GM21529 (cell line): Measurements from ENCODE around the gene NCAPG.

Source experiments
- ATAC-seq: cut with Tn5 transposase; IDR thresholded peaks from one replicate; pipeline ENCODE4 v1.9.1; 2021; ENCODE audit not compliant: unreplicated experiment

Gene NCAPG

DNA sequence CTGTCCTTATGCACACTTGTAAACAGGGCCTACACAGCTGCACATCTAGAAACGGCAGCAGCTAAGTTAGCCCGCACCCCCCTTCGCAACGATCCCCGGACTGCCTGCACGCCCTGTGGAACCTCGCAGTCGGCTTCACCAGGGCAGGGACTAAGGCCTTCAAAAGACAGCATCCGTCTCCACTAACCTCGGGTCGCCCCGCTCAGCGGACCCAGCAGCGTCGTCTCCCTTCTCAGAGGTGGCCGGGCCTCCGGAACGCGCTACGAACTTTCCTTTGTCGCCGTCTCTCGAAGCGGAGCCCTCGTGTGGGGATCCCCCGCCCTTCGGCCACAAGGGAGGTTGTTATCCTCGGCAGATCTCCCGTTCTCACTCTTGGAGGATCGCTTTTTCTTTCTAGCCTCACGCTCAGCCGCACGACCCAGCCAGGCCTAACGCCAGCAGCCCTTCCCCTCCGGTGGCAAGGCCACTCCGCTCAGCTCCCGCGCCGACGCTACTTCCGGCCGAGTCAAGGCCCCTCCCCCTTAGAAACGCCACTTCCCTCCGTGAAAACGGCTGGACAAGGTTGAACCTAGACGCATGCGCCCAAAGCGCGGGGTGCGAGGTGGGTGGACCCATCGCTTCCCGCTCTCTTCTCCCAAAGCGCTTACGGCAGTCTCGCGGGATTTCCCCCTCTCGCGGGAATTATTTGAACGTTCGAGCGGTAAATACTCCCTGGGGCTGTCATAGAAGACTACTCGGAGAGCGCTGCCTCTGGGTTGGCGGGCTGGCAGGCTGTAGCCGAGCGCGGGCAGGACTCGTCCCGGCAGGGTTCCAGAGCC is at the start of gene NCAPG, which contains the start of gene DCAF16:
Gene NCAPG (plus strand): TSS at position 720 of the 818 bp plus-strand sequence. CDS start 99 bp downstream, outside the sequence.
Gene DCAF16 (minus strand): TSS at position 498 of the 818 bp plus-strand sequence. CDS start 6,616 bp downstream, outside the sequence.
- ATAC-seq = peak; percentile 88

DNA sequence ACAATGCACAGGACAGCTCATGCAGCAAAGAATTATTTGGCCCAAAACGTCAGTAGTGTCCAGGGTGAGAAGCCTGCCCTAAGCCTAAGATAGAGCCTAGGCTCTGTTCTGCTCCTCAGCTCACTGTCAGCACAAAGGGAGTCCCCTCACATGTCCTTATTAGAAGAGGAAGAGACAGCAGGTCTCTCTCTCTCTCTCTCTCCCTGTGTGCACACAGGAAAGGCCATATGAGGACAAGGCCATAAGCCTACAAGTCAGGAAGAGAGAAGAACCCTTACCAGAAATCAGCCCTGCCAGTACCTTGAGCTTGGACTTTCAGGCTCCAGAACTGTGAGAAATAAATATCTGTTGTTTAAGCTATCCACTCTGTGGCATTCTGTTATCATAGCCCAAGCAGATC is 49.7 kb upstream of the NCAPG start:
- ATAC-seq = no peak

- no peak for ATAC-seq
Observed at GRCh38 chr4:17762726-17763125, 48.1 kb upstream of the NCAPG start.

DNA sequence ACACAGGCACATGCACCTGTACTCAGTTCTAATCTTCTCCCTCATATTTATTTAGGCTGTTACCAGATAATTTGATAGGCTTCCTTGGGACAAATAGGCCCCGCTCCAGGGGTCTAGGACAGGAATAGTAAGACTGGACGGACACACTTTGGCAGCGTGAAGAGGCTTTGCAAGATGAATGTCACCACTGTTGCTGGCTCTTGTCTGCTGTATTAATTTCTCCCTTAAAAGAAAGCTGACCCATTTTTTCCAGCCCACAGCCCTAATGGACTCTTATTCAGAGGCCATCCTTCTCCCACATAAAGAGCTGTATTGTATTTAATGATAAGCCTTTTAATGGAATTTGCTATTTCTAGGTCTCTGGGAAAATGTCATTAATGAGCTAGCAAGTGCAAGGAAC is 47.4 kb upstream of the NCAPG start:
- ATAC-seq = no peak

DNA sequence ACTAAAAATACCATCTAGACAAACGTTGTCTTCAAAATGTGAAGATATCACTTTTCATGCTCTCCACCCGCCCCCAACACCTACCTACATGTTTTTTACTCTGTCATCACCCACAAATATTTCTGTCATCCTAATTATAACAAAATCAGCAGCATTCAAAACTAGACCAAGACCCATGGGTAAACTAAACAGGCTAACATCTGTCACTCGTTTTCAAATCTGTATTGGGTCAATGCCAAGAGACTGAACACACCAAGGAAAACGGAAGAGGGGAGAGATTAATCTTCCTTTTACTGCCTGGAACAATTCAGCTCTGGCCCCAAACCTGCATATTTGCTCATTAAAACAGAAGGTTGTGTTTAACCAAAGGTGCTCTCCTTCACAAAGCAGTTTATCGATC is 46.8 kb upstream of the NCAPG start:
- ATAC-seq = no peak

- no peak for ATAC-seq
Observed at GRCh38 chr4:17765514-17766286, 45.1 kb upstream of the NCAPG start.

DNA sequence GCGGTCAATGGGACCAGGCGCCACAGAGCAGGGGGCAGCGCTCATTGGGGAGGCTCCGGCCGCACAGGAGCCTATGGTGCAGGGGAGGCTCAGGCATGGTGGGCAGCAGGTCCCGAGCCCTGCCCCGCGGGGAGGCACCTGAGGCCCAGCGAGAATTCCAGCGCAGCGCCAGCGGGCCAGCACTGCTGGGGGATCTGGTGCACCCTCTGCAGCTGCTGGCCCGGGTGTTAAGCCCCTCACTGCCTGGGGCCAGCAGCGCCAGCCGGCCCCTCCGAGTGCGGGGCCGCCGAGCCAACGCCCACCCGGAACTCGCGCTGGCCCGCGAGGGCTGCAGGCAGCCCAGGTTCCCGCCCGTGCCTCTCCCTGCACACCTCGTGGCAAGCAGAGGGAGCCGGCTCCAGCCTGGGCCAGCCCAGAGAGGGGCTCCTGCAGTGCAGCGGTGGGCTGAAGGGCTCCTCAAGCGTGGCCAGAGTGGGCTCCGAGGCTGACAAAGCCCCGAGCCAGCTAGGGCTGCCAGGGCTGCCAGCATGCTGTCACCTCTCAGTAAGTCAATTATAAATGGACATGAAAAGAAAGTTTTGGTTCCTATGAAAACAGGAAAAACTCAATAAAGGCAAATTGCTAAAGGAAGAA is 43.8 kb upstream of the NCAPG start:
- no peak for ATAC-seq

- ATAC-seq = no peak
Observed at GRCh38 chr4:17769406-17770174, 41.2 kb upstream of the NCAPG start.

- ATAC-seq = no peak
Observed at GRCh38 chr4:17770845-17771244, 39.9 kb upstream of the NCAPG start.

DNA sequence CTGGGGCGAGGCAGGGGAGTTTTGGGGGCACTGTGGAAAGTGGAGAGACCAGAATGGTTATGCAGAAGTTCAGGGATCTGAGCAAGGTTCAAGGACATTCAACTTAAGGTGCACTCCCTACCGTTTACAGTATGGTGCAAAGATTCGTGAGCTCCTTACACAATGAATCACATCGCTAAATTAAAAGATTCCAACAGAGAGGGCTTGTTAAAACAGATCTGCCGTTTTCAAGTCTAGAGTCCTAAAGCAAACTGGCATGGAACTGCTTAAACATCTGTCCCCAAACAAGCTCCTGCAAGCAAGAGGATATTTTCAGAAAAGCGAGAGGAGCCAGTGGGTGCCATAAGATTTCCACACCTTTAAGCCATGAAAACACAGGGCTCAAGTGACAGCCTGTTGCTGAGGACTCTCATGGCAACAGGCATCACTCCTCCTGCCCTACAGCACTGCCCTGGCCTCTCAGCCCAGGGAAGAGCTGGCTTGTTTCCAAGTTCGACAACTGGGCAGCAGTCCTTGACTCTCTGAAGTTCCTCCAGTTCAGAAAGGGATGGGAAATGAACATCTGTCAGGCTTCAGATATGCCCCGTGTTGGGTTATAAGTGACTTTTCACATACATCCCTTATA is 39.4 kb upstream of the NCAPG start:
- no peak for ATAC-seq

- no peak for ATAC-seq
Observed at GRCh38 chr4:17773135-17773698, 37.6 kb upstream of the NCAPG start.

DNA sequence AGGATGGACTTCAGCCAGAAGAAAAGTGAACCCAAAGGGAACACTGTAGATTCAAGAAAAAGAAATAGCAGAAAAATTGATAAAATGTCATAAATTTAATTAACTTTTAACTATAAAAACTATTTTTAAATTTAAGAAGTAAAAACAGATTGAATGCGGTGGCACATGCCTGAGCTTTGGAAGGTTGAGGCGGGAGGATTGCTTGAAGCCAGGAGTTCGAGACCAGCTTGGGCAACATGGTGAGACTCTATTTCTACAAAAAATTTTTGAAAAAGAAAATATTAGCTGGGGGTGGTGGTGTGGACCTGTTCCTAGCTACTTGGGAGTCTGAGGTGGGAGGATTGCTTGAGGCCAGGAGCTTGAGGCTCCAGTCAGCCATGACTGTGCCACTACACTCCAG is 32.3 kb upstream of the NCAPG start:
- ATAC-seq = no peak

- ATAC-seq = no peak
Observed at GRCh38 chr4:17780501-17781299, 30.1 kb upstream of the NCAPG start.

DNA sequence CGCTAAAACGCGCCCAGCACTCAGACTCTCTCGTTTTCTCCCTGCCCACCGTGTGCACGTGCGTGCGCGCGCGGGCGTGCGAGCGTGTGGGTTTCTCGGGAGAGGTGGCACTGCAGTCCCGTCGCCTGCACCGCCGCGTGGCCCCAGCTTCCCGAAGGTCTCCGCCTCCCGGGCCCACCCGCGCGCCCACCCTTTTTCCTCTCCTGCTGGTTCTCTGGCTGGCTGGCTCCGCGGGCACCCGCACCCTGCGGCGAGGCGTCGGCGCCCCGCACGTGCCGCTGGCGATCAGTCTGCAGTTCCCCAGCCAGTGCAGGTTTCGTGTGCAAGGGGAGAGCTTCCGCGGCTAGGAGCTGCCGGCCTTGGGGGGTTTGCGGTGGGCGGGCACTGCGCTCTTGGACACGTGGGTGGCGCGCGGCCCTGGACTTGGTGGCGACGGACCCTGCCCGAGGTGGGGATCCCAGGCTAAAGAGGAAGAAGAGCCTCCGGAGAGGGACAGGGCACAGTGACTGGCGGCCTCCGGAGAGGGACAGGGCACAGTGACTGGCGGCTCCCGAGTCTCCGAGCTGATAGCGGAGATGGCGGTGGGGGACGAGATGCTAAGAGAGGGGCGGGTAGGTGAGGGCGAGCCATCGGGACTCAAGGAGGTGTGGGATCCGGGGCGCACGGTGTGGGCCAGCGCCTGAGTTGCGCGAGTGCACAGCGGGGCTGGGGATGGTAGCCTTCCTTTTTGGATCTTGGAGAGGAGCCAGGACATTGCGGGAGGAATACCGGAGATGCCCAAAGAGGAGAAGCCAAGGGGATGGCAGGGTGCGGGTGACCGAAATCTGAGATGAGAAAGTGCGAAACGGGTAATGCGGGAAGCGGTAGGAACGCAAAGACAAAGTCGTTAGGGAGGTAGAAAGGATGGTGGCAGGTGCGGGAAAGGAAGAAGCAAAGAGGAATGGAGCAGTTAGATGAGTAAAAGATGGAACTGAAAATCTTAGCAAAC is 29.2 kb upstream of the NCAPG start, which contains the start of gene FAM184B:
Gene FAM184B (minus strand): TSS at position 322 of the 988 bp plus-strand sequence. CDS start 322 bp downstream, outside the sequence.
- no peak for ATAC-seq

GRCh38 chr4:17785858-17786257 is 24.9 kb upstream of the NCAPG start:
- ATAC-seq = no peak

- ATAC-seq = no peak
Observed at GRCh38 chr4:17786567-17786966, 24.2 kb upstream of the NCAPG start.

GRCh38 chr4:17787315-17787714 is 23.5 kb upstream of the NCAPG start:
- ATAC-seq = no peak

GRCh38 chr4:17788956-17789355 is 21.8 kb upstream of the NCAPG start:
- ATAC-seq = no peak
